NCI-H748 (cell line): ENCODE results near the gene CACNB1.
"Not testable (repeated sequence)": the region's sequence is repeated elsewhere in the genome, so short reads cannot be mapped to it uniquely, and the experiment has no call there.

ENCODE experiments used
- DNase-seq: peaks from one replicate; lab custom pipeline; 2025; ENCODE audit not compliant: unreplicated experiment; lab: John Stamatoyannopoulos, UW

CACNB1 gene

DNA sequence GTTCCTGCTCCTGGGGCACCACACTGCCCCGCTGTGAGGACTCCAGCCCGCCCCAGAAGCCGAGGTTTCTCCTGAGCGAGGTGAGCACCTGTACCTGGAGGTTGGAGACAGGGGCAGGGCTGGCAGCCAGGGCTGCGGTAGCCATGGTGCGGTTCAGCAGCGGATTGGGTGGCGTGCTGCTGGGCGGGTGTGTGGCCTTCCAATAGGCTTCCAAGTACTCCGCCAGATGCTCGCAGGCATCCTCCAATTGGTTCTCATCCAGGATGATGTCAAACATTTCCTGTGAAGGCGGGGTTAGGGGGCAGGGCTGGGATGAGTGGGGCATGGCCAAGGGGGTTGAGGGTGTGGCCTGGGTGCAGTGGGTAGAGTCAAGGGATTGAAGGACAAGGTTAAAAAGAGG lies 20.2 kb downstream of the CACNB1 start:
- DNase-seq = peak; percentile 20

DNA sequence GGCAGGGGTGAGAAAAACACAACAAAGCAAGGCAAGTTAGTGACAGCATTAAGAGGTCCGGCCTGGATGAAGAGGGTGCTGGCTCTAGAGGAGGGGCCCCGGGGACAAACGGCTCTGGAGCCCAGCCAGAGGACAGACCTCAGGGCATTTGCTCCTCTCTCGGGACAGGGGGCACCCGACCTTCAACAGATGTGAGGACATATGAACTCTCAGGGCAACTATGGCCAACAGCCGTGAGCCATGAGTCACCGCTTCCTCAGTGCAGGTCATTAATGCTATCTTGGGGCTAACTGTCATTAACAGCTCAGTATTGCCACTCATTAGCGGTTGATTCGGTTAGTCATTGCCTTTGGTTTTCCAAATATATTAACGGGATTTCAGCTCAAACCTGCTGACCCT lies 21.8 kb downstream of the CACNB1 start:
- no peak for DNase-seq

DNA sequence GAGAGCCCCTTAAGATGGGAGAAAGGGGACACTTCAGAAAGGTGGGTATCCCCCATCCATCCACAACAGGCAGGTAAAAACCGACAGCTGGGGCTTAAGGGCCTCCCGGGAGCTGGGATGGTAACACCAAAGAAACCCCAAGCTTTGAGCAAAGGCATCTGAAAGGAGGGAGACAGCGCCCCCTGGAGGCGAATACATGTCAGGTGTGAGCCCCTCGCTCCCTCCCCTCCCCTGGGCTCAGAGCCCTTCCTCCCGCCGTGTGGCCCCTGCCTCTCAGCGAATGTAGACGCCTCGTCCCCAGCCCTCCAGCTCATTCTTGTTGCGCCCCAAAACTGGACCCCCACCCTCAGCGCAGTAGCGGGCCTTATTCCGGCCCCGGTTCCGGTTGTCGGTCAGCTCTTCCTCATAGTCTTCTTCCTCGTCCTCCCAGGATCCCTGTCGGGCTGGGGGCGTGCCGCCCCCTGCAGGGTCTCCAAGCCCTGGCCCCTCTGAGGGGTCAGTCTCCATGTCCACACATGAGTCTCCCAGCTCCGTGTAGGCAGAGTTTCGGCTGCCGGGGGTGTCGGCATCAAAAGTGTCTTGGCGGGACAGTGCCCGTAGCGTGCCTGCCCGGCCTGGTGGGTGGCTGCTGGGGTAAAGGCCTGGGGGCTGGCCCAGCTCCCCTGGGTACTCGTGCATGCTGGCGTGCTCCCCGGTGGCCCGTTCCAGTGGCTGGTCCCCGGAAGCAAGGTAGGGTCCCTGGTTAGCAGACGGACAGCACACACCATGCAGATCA lies 22.4 kb downstream of the CACNB1 start:
- peak; percentile 66 for DNase-seq

DNA sequence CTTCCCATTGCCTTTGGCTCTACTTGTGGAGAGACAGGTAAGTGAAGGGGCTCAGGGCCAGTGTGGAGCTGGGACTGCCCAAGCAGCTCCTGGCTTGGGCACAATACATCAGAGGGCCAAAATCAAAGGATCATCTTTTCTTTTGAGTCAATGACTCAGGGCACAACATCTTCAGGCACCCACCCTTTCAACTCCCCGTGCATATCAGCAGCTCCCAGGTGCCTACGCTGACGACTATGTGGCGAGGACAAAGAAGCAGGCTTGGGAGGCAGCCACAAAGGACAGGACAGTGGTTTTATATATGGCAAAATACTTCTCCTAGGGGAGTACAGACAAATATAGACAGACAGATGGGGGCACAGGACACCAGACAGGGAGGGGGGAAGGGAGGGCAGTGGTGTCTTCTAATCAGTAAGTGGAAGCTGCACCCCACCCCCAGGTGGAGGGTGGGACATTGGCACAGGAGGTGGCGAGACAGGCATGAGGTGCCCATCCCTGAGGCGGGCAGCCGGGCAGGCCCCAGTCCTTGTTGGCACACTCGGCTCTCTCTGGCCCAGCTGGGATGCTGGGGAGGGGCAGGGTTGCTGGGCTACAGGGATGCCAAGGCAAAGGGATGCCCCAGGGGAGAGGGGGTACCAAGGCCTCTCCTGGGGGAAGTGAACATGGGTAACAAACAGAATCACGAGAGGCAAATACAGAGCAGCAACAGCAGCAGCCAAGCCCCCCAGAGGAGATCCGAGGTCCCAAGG lies 23.8 kb downstream of the CACNB1 start:
- DNase-seq = no peak

DNA sequence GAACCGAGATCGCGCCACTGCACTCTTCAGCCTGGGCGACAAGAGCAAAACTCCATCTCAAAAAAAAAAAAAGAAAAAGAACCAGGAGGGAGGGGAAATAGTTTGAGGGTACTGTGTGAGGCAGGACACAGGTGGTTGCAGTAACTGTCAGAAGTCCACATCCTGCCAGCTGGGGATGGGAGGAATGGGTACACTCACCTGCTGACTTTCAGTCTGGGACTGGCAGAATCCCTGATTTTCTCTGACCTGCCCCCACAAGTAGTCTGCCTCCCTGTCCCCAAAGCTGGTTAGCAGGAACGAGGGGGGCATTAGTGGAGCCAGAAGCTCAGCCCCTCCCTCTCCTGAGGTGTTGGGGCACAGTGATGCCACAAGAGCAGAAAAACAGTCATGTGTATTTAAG lies 24.4 kb downstream of the CACNB1 start:
- DNase-seq = no peak

DNA sequence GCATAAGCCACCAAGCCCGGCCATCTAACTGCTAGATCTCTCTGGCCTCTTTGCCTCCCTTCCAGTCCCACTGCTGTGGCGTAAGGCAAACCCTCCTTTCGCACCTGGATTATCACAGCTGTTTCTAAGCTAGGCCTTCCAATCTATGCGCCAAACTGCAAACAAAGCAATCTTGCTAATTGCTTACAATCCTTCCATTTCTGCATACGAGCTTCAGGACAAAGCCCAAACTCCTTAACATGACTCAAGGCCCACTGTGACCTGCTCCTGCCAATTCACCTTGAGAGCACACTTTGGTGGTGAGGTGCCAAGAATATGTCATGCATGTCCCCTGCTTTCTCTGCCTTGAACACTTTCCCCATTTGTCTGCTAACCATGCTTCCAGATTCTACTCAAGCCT lies 25.5 kb downstream of the CACNB1 start:
- DNase-seq = no peak

DNA sequence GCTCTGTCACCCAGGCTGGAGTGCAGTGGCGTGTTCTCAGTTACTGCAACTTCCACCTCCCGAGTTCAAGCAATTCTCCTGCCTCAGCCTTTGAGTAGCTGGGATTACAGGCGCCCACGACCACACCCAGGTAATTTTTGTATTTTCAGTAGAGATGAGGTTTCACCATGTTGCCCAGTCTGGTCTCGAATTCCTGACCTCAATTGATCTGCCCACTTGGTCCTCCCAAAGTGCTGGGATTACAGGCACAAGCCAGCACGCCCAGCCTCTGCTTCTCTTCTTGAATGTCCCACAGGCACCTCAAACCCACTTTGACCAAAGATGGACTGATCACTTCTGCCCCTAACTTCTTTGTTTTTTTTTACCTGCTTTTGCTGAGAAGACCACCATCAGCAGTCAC lies 26.9 kb downstream of the CACNB1 start:
- no peak for DNase-seq

DNA sequence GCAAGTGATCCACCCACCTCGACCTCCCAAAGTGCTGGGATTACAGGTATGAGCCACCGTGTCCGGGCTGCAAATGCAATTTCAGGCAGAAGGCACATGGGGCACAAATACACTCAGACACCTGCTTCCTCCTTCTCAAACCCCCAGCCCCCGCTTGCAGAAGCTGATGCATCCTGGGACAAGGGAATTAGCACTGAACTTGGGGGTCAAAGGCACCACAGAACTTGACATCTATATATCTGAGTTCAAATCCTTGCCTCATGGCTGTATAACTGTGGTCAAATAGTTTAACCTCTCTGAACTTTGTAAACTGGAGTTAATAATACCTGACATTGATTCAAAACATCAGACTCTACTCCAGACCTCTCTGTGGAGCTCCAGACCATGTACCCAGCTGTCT lies 27.4 kb downstream of the CACNB1 start:
- no peak for DNase-seq

DNA sequence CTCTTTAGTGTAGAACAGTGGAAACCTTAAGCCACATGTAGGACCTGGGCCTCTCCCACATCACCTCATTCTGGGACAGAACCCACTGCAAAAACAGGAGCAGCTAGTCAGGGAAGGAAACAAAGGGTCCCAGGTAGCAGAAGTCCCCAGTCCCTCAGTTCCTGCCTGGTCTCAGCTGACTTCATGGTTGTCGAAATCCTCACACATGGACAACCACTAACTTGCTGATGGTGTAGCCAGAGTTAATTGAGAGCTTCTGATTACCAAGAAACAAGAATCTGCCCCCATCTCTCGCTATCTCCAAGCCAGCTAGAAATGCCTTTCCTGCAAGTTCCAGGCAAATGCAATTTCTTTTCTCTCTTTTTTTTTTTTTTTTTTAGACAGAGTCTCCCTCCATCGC lies 28.0 kb downstream of the CACNB1 start:
- no peak for DNase-seq

DNA sequence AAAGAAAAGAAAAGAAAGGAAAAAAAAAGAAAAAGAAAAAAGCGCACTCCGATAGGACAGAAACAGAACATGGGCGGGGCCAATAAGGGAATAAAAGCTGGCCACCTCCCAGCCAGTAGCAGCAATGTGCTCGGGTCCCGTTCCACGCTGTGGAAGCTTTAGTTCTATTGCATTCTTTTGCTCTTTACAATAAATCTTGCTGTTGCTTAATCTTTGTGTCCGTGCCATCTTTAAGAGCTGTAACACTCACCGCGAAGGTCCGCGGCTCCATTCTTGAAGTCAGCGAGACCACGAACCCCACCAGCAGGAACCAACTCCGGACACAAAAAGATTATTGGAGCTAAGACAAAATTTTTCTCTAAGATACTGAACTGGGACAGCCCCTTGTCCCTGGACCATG lies 28.4 kb downstream of the CACNB1 start:
- DNase-seq = no peak

DNA sequence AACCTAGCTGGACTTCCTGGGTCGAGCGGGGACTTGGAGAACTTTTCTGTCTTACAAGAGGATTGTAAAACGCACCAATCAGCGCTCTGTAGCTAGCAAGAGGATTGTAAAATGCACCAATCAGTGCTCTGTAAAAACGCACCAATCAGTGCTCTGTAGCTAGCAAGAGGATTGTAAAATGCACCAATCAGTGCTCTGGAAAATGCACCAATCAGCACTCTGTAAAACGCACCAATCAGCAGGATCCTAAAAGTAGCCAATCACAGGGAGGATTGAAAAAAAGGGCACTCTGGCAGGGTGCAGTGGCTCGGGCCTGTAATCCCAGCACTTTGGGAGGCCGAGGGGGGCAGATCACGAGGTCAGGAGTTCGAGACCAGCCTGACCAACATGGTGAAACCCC lies 29.0 kb downstream of the CACNB1 start:
- not testable (repeated sequence) for DNase-seq

DNA sequence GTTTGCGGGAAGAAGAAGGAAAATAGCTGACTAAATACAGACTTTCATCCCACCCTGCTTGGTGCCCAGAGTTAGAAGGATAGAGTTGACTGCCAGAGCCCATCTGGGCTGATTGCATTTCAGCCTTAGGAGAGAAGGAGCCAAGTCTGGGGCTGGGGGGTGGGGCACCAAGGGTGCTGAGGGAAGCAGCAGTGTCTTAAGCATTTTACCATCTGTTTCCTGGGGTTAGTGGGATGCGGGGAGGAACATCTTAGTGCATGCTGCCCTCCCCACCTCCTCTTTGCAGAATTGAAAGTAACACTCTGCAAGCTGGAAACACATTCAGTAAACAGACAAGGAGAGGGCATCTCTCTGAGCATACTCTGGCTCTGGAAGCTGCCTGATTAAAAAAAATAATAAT lies 30.0 kb downstream of the CACNB1 start:
- no peak for DNase-seq

DNA sequence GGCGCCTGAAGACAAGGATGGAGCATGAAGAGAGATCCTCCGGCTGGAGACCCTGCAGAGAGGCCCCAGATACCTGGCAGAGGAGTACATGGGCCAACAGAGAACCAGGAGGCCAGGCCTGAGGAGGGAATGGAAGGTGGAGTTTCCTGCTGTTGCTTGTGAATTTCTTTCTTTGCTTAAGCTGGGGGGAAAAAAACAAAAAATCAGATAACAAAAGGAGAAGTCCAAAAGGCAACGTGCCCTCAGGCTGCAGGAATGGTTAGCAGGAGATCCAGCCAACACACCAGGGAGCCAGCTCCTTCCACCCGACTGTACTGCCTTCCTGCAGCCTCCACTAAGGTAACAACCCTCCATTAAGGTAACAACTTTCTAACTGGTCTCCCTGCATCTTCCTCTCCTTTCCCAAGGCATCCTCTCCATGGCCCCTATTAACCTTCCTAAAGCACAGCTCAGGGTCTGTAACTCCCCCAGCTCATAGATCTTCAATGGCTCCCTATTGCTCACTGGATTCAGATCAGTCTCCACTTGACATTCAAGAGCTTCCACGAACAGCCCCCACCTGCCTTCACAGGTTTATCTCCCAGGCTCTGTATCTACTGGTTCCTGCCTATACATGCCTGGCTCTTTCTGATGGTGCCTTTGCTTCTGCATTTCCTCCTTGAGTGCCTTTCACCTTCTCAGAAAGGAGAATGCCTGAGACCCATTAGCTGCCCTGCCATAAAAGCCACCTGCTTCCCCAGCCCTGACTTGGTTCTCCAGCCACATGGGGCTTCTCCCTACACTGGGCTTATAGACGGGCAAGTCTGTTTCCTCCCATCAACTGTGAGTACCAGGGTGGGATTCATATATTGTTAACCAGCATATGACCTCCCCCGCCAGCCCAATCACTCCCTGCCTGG lies 30.8 kb downstream of the CACNB1 start:
- no peak for DNase-seq

DNA sequence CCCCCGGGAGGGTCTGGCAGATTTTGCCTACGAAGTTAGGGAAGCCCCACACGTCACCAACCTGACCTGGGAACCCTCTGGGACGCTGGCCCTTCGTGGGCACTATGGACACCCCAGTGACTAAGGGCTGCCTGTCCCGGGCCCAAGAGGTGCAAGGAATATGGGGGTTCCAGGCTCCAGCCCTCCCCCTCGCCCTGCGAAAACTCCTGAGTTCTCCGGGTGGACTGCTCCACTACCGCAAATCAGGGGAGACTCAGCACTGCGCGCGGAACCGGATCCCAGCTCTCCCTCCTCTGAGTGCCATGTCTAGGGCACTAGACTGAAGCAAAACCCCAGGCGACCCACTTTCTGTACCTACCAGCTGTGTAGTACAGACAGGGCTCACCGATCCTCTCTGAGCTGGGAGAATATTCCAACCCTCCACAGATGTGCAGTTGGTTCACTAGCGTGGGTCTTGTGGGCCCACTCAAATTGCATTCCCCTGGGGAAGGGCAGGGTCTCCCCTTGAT lies 31.6 kb downstream of the CACNB1 start, which contains the start of gene ARL5C:
Gene ARL5C (minus strand): TSS at position 321 of the 509 bp plus-strand sequence. CDS start 401 bp downstream, outside the sequence.
- DNase-seq = no peak

DNA sequence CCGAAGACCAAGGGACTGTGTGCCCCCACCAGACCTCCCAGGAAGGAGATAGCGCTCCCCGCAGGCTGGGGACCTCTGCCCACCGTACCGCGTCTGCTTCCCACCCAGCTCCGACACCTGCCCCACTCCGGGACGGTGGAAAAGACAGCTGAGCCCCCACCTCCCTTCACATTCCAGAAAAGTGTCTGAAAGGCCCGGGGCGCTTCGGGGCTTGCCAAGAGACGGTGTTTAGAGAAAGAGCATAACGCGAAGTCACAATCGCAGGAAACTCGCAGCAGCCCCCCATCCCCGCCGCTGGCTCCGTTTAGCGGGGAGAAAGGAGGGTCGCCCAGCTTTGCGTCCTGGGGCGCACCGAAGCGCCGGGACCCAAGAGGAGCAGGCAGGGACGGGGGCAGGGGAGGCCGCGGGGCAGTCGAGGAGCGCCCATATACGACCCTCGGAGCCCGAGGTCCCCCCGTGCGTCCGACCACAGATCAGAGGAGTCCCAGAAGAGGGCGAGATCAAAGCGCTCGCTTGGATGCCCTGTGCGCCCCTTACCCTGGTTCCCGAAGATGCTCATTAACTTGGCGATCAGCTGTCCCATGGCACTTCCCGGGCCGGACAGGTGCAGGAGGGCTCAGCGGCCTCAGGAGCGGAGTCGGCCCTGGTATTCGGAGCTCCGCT lies 32.2 kb downstream of the CACNB1 start:
- no peak for DNase-seq

DNA sequence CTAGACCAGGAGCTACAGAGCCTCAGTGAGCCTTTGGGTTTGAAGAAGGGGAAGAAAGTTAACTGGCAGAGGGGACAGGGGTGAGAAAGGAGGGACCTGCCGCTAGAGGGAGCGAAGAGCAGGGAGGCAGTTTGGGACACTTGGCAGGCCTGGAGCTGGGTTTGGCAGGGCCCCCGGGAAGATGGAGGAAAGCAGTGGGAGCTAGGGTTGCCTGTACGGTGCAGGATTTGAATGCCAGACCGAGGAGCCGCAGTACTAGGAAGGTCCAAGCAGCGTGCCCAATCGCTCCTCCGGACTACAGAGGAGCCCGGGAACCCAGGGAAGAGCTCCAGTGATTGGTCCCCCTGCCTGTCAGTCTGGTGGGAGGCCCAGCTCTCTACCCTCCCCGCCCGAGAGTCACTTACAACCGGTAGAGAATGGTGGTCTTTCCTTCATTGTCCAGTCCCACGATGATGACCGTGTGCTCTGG lies 32.8 kb downstream of the CACNB1 start:
- peak; percentile 72 for DNase-seq

DNA sequence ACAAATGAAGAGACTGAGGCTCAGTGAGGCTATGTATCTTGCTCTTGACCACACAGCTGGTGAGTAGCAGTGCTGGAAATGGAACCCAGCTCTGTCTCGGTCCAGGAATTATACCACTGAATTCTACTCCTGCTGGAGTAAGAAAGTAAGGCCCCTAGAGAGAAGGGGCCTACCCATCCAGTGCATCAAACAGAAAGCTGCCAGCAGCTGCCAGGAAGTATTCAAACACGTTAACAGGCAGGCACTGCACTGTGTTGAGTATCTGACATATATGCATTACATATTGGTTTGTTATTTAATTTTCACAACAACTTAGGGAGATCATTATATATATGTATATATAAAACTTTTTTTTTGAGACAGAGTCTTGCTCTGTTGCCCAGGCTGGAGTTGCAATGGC lies 35.5 kb downstream of the CACNB1 start:
- no peak for DNase-seq

DNA sequence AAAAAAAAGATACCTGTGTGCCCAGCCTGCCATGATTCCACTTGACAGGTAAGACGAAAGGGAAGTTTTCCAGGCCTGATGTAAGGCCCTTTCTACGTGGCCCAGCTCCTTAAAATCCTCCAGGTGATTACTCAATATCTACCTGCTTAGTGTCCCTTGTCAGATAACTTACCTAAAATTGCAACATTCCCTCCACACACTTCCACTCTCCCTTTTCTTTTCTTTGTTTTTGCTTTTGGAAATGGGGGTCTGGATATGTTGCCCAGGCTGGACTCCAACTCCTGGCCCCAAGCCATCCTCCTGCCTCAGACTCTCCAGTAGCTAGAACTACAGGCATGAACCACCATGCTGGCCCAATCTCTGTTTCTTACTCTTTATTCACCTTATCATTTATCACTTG lies 38.8 kb downstream of the CACNB1 start:
- DNase-seq = no peak

DNA sequence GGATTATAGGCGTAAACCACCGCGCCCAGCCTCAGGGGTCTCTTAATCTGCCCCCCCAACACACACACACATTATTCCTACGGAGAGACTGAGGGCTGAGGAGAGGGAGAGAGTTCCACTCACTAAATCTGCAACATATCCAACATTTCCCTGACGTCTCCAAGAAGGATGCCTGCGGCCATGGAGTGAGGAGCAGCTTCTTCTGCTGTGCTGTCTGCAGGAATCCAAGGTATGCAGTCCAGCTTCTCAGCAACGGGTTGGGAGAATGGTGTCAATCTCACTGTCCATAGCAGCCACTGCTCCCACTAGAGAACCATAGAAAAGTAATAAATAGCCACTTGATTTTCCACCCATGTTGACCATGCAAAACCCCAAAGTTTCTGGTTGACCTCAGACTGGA lies 41.0 kb downstream of the CACNB1 start:
- DNase-seq = no peak

DNA sequence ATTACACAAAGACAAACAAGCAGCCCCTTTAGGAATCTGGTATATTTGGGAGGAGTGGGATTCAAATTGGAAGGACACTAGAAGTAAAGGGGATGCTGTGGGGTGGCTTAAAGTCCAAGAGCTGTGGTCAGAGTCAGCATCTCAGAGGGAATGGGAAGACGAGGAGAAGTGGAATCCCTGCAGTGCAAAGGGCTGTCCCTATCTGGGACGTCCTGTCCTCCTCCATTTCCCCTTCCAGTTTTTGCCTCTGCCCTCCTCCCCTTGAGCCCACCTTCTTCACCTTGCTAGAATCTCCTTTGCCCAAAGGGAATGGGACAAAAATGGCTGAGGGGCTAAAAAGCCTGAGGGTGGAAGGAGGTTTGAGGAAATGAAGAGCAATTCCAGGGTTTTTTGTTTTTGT lies 41.8 kb downstream of the CACNB1 start:
- DNase-seq = no peak
